Stimulated activated naive CD8-positive, alpha-beta T cell treated with anti-CD3 and anti-CD28 coated beads, Interleukin-15, amount 100 ng/mL, for 72 hours (primary cell): Measurements from ENCODE around the gene B2M.
"Not testable (repeated sequence)": the region's sequence is repeated elsewhere in the genome, so short reads cannot be mapped to it uniquely, and the experiment has no call there.

Source experiments
- ATAC-seq: fragments of 150-1000 bp; cut with Tn5 transposase; 2 replicates; pipeline ENCODE4 v1.10.0; 2021; ENCODE audit warnings: mild to moderate bottlenecking, moderate library complexity
- DNase-seq, 2 donors: peaks; one replicate each; pipeline ENCODE4 v3.0.0; 2021 to 2022
- H3K27ac Mint-ChIP-seq, 2 donors: one replicate each; pipeline ENCODE4 v1.8.0; 2022; ENCODE audit warnings: mild to moderate bottlenecking in 2 of 2, mixed read lengths in 2 of 2, moderate library complexity in 2 of 2
- H3K27me3 Mint-ChIP-seq: one replicate; pipeline ENCODE4 v1.8.0; 2022; ENCODE audit warnings: mixed read lengths
- H3K4me1 Mint-ChIP-seq: one replicate; pipeline ENCODE4 v1.8.0; 2022; ENCODE audit warnings: mild to moderate bottlenecking, mixed read lengths
- H3K4me3 Mint-ChIP-seq, 2 donors: one replicate each; pipeline ENCODE4 v1.8.0; 2022; ENCODE audit warnings: mild to moderate bottlenecking in 2 of 2, mixed read lengths in 2 of 2, moderate library complexity in 1 of 2
- H3K9me3 Mint-ChIP-seq, 2 donors: one replicate each; pipeline ENCODE4 v1.8.0; 2022; ENCODE audit warnings: mixed read lengths in 2 of 2

Gene B2M

GRCh38 chr15:44713006-44713966 is 2.0 kb downstream of the B2M start:
- peak overlapping the region; percentile 100 for H3K27ac Mint-ChIP-seq
- DNase-seq (no peak), ATAC-seq (no peak)
- no peaks in the 10 kb centered on the region for H3K9me3 Mint-ChIP-seq
- peaks cover 77% of the 10 kb centered on the region for H3K4me1 Mint-ChIP-seq
- H3K4me3 Mint-ChIP-seq = peak overlapping the region; percentile 97 to 98
- H3K27me3 Mint-ChIP-seq = no peaks in the 10 kb centered on the region

DNA sequence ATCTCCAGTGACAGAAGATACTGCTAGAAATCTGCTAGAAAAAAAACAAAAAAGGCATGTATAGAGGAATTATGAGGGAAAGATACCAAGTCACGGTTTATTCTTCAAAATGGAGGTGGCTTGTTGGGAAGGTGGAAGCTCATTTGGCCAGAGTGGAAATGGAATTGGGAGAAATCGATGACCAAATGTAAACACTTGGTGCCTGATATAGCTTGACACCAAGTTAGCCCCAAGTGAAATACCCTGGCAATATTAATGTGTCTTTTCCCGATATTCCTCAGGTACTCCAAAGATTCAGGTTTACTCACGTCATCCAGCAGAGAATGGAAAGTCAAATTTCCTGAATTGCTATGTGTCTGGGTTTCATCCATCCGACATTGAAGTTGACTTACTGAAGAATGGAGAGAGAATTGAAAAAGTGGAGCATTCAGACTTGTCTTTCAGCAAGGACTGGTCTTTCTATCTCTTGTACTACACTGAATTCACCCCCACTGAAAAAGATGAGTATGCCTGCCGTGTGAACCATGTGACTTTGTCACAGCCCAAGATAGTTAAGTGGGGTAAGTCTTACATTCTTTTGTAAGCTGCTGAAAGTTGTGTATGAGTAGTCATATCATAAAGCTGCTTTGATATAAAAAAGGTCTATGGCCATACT is 4.0 kb downstream of the B2M start:
- Mint-ChIP-seq H3K9me3 (no peaks in the 10 kb centered on the region), H3K4me3 (peak overlapping the region; percentile 87 to 97), H3K4me1 (peaks cover 80% of the 10 kb centered on the region), H3K27ac (peak overlapping the region; percentile 100), H3K27me3 (no peaks in the 10 kb centered on the region)
- ATAC-seq (no peak), DNase-seq (no peak)

DNA sequence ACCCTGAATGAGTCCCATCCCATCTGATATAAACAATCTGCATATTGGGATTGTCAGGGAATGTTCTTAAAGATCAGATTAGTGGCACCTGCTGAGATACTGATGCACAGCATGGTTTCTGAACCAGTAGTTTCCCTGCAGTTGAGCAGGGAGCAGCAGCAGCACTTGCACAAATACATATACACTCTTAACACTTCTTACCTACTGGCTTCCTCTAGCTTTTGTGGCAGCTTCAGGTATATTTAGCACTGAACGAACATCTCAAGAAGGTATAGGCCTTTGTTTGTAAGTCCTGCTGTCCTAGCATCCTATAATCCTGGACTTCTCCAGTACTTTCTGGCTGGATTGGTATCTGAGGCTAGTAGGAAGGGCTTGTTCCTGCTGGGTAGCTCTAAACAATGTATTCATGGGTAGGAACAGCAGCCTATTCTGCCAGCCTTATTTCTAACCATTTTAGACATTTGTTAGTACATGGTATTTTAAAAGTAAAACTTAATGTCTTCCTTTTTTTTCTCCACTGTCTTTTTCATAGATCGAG is 4.5 kb downstream of the B2M start:
- Mint-ChIP-seq H3K27me3 (no peaks in the 10 kb centered on the region), H3K27ac (peak overlapping the region; percentile 100)

GRCh38 chr15:44716983-44717602 is 5.8 kb downstream of the B2M start:
- ATAC-seq (no peak), DNase-seq (no peak)
- H3K27ac Mint-ChIP-seq = peak overlapping the region; percentile 39 to 73
- peak overlapping the region; percentile 87 to 97 for H3K4me3 Mint-ChIP-seq
- peaks cover 87% of the 10 kb centered on the region for H3K4me1 Mint-ChIP-seq
- no peaks in the 10 kb centered on the region for H3K9me3 Mint-ChIP-seq
- H3K27me3 Mint-ChIP-seq = no peaks in the 10 kb centered on the region

More for the DNA sequence above, 4.5 kb downstream of the B2M start:
- H3K4me1 Mint-ChIP-seq = peaks cover 86% of the 10 kb centered on the region
- no peak for DNase-seq
- H3K9me3 Mint-ChIP-seq = no peaks in the 10 kb centered on the region
- H3K4me3 Mint-ChIP-seq = peak overlapping the region; percentile 87 to 97
- ATAC-seq = no peak

GRCh38 chr15:44718180-44718926 is 7.0 kb downstream of the B2M start:
- Mint-ChIP-seq H3K4me3 (peak overlapping the region; percentile 87 to 97), H3K27ac (peak overlapping the region in 1 of 2 donors; percentile 48), H3K4me1 (peaks cover 85% of the 10 kb centered on the region), H3K27me3 (no peaks in the 10 kb centered on the region), H3K9me3 (no peaks in the 10 kb centered on the region)
- no peak for DNase-seq
- no peak for ATAC-seq

DNA sequence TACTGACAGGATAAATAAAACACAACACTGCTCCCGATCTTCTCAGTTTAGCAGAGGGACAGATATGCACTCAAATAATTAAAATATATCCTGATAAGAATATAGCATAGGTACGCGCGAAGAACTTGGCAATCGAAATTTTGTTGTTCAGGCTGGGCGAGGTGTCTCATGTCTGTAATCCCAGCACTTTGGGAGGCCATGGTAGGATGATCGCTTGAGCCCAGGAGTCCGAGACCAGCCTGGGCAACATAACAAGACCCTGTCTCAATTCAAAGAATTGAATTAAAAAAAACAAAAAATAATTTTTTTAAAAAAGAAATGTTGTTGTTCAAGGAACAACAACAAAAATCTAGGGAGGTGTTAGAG is 7.6 kb downstream of the B2M start:
- no peaks in the 10 kb centered on the region for H3K27me3 Mint-ChIP-seq
- H3K9me3 Mint-ChIP-seq = no peaks in the 10 kb centered on the region
- H3K4me3 Mint-ChIP-seq = peak overlapping the region; percentile 46 to 73
- ATAC-seq (no peak), DNase-seq (no peak)
- H3K27ac Mint-ChIP-seq = peak overlapping the region; percentile 48 to 81
- peaks cover 91% of the 10 kb centered on the region for H3K4me1 Mint-ChIP-seq

GRCh38 chr15:44719293-44719999 is 8.1 kb downstream of the B2M start:
- peak overlapping the region; percentile 81 to 82 for H3K27ac Mint-ChIP-seq
- ATAC-seq = peak; percentile 75
- H3K27me3 Mint-ChIP-seq = no peaks in the 10 kb centered on the region
- no peaks in the 10 kb centered on the region for H3K9me3 Mint-ChIP-seq
- peak overlapping the region; percentile 56 to 57 for H3K4me3 Mint-ChIP-seq
- H3K4me1 Mint-ChIP-seq = peaks cover 96% of the 10 kb centered on the region
- DNase-seq = peak; percentile 77 to 86

- not testable (repeated sequence) for ATAC-seq, DNase-seq, H3K9me3 Mint-ChIP-seq, H3K27me3 Mint-ChIP-seq, H3K4me3 Mint-ChIP-seq
- H3K27ac Mint-ChIP-seq = peak overlapping the region in 1 of 2 donors; percentile 72
- peaks cover 96% of the 10 kb centered on the region for H3K4me1 Mint-ChIP-seq
These were observed 8.7 kb downstream of the B2M start for GRCh38 chr15:44720000-44720435.

DNA sequence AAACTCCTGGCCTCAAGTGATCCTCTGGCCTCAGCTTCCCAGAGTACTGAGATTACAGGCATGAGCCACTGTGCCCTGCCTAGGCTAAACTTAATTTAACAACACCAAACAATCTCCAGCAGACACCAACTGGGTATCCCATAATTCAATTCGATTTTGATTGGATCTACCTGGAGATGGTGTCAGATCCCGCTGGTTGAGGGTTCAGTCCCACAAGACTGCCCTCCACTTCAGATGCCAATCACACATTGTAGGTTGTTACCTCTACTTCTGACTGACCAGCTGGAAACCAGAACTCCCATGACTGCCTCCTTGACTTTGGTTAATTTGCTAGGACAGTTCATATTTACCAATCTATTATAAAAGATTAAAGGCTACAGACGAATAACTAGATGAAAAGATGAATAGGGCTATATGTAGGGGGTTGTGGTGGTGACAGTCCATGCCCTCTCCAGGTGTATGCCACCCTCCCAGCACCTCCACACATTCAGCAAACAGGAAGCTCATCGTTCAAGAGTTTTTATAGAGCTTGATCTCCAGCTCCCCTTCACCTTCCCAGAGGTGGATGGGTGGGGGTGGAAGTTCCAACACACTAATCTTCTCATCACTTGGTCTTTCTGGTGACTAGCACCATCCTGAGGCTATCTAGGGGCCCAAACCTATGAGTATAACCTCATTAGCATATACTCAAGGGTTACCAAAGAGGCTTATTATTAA is 9.3 kb downstream of the B2M start:
- Mint-ChIP-seq H3K27me3 (no peaks in the 10 kb centered on the region), H3K4me1 (peaks cover 96% of the 10 kb centered on the region), H3K4me3 (no peak overlapping the region), H3K9me3 (no peaks in the 10 kb centered on the region), H3K27ac (peak overlapping the region; percentile 10 to 91)
- peak; percentile 41 for ATAC-seq
- peak in 1 of 2 donors; percentile 50 for DNase-seq

GRCh38 chr15:44722011-44722410 is 10.7 kb downstream of the B2M start:
- ATAC-seq (no peak), DNase-seq (no peak)
- peaks cover 93% of the 10 kb centered on the region for H3K4me1 Mint-ChIP-seq
- no peaks in the 10 kb centered on the region for H3K9me3 Mint-ChIP-seq
- peak overlapping the region; percentile 10 to 61 for H3K4me3 Mint-ChIP-seq
- no peaks in the 10 kb centered on the region for H3K27me3 Mint-ChIP-seq
- H3K27ac Mint-ChIP-seq = peak overlapping the region; percentile 55 to 77

DNA sequence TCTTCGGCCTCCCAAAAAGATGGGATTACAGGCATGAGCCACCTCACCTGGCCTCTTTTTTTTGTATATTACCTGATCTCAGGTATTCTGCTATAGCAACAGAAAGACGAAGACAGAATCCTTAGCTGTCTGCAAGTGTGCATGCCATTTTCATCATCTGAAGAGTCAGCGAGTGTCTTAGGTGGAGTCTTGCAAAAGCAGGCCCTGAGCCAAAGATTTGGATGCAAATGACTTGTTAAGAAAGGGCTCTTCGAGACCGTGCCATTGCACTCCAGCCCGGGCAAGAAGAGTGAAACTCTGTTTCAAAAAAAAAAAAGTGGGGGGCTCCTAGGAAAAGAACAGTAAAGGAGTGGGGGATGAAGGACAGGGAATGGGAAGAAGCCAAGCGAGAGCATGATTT is 14.8 kb downstream of the B2M start:
- H3K9me3 Mint-ChIP-seq = no peaks in the 10 kb centered on the region

GRCh38 chr15:44726568-44727484 is 15.5 kb downstream of the B2M start:
- Mint-ChIP-seq H3K27me3 (no peaks in the 10 kb centered on the region), H3K4me1 (peaks cover 71% of the 10 kb centered on the region), H3K27ac (peak overlapping the region; percentile 100)

More for the DNA sequence above, 14.8 kb downstream of the B2M start:
- H3K27me3 Mint-ChIP-seq = no peaks in the 10 kb centered on the region
- ATAC-seq = no peak
- H3K4me1 Mint-ChIP-seq = peaks cover 71% of the 10 kb centered on the region
- peak in 1 of 2 donors; percentile 37 for DNase-seq
- peak overlapping the region; percentile 97 to 99 for H3K4me3 Mint-ChIP-seq
- peak overlapping the region; percentile 100 for H3K27ac Mint-ChIP-seq

More at GRCh38 chr15:44726568-44727484, 15.5 kb downstream of the B2M start:
- DNase-seq = peak; percentile 77 to 88
- no peaks in the 10 kb centered on the region for H3K9me3 Mint-ChIP-seq
- peak; percentile 68 for ATAC-seq
- H3K4me3 Mint-ChIP-seq = peak overlapping the region; percentile 97 to 99
